Gastrocnemius medialis (tissue), 4 donors: ENCODE measurements around the gene HGFAC.

Source experiments
- POLR2A ChIP-seq, 2 donors: fragments of 450-650 bp; IDR thresholded peaks; one replicate each; pipeline ENCODE4 v1.6.1; 2017; ENCODE audit warnings: antibody characterized with exemption in 2 of 2, mild to moderate bottlenecking in 2 of 2, moderate library complexity in 2 of 2
- TF ChIP-seq, protein P1 (sequence below), 5 experiments: fragments of 450-650 bp in 3 of 5; fragments of 200-600 bp in 2 of 5; sonication (generic) in 2 of 5; IDR thresholded peaks in 4 of 5; conservative IDR thresholded peaks in 1 of 5; 1 replicate in 4 of 5; 2 replicates in 1 of 5; pipeline ENCODE4 v1.5.1; 2016 to 2019; ENCODE audit warnings: antibody characterized with exemption in 5 of 5, mild to moderate bottlenecking in 3 of 5, moderate library complexity in 3 of 5

DNA sequence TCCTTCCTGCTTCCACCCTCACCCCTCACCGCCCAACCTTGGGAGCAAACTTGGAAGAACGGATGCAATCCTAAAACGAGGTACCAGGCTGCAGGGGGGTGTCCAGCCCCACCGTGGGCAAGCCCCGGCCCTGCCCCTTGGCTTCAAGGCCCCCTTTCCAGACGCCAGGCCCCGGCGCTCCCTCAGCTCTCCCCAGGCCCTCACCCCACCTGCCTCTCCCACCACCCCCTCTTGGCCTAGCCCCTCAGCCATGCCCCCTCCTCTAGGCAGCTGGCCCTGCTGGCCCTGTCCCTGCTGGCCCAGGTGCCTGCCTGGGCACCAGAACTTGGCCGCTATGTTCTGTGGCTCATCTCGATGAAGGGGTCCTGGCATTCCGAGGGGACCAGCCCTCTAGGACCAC lies 56.6 kb downstream of the HGFAC start:
- TF ChIP-seq, protein P1, sequence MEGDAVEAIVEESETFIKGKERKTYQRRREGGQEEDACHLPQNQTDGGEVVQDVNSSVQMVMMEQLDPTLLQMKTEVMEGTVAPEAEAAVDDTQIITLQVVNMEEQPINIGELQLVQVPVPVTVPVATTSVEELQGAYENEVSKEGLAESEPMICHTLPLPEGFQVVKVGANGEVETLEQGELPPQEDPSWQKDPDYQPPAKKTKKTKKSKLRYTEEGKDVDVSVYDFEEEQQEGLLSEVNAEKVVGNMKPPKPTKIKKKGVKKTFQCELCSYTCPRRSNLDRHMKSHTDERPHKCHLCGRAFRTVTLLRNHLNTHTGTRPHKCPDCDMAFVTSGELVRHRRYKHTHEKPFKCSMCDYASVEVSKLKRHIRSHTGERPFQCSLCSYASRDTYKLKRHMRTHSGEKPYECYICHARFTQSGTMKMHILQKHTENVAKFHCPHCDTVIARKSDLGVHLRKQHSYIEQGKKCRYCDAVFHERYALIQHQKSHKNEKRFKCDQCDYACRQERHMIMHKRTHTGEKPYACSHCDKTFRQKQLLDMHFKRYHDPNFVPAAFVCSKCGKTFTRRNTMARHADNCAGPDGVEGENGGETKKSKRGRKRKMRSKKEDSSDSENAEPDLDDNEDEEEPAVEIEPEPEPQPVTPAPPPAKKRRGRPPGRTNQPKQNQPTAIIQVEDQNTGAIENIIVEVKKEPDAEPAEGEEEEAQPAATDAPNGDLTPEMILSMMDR (IDR thresholded peaks at IDR 0.05 in 4 of 5, conservative IDR thresholded peaks at IDR 0.05 in 1 of 5) = no peak
- no peak for TF ChIP-seq POLR2A (IDR thresholded peaks at IDR 0.05)
